Mesenchymal stem cell (in vitro differentiated cells and primary cell): ENCODE results near the gene AANAT.

ENCODE experiments used
- DNase-seq: peaks from one replicate; pipeline ENCODE4 v3.0.0-alpha.2; 2013
- H2AFZ ChIP-seq: one replicate; pipeline ENCODE4 v1.6.1; 2013; ENCODE audit warnings: low read depth, mild to moderate bottlenecking, control low read depth, inconsistent platforms, low read length, moderate library complexity
- H2AK5ac ChIP-seq: 2 replicates; pipeline ENCODE4 v1.6.1; 2013; ENCODE audit warnings: low read length, moderate library complexity, mild to moderate bottlenecking, inconsistent platforms; ENCODE audit not compliant: severe bottlenecking
- H2BK120ac ChIP-seq: one replicate; pipeline ENCODE4 v1.6.1; 2013; ENCODE audit warnings: low read depth, mild to moderate bottlenecking, inconsistent platforms, low read length, moderate library complexity
- H2BK12ac ChIP-seq, 2 experiments: one replicate each; pipeline ENCODE4 v1.6.1; 2013; ENCODE audit warnings: inconsistent platforms in 2 of 2, low read length in 2 of 2, mild to moderate bottlenecking in 2 of 2, moderate library complexity in 2 of 2, control low read depth in 1 of 2
- H2BK15ac ChIP-seq: one replicate; pipeline ENCODE4 v1.6.1; 2013; ENCODE audit warnings: mild to moderate bottlenecking, low read depth, inconsistent platforms; ENCODE audit not compliant: poor library complexity, severe bottlenecking
- H2BK5ac ChIP-seq: 2 replicates; pipeline ENCODE4 v1.6.1; 2013; ENCODE audit warnings: low read depth, mild to moderate bottlenecking, low read length, control low read depth, inconsistent platforms; ENCODE audit not compliant: poor library complexity, severe bottlenecking
- H3K14ac ChIP-seq, 2 experiments: one replicate each; pipeline ENCODE4 v1.6.1; 2013; ENCODE audit warnings: inconsistent platforms in 2 of 2, low read length in 2 of 2, control low read depth in 1 of 2, mild to moderate bottlenecking in 1 of 2, moderate library complexity in 1 of 2
- H3K18ac ChIP-seq, 2 experiments: one replicate each; pipeline ENCODE4 v1.6.1; 2013; ENCODE audit warnings: inconsistent platforms in 2 of 2, low read length in 2 of 2, control low read depth in 1 of 2, low read depth in 1 of 2, mild to moderate bottlenecking in 1 of 2
- H3K23ac ChIP-seq, 2 experiments: one replicate each; pipeline ENCODE4 v1.6.1; 2013; ENCODE audit warnings: inconsistent platforms in 2 of 2, low read length in 2 of 2, mild to moderate bottlenecking in 2 of 2, moderate library complexity in 2 of 2, control low read depth in 1 of 2
- H3K27ac ChIP-seq: 2 replicates; pipeline ENCODE4 v1.5.1; 2013; ENCODE audit warnings: mild to moderate bottlenecking, moderate library complexity, low read length, control low read depth, inconsistent platforms; ENCODE audit not compliant: poor library complexity, severe bottlenecking
- H3K27me3 ChIP-seq, 2 experiments: 2 replicates each; pipeline versions ENCODE4 v1.6.1 to v1.7.0; 2013; ENCODE audit warnings: low read length in 2 of 2, mild to moderate bottlenecking in 2 of 2, moderate library complexity in 2 of 2, control low read depth in 1 of 2, inconsistent platforms in 1 of 2; ENCODE audit not compliant: control insufficient read depth in 1 of 2, insufficient read depth in 1 of 2
- H3K36me3 ChIP-seq, 2 experiments: 2 replicates each; pipeline versions ENCODE4 v1.6.1 to v1.7.0; 2013; ENCODE audit warnings: low read length in 2 of 2, control low read depth in 1 of 2, inconsistent platforms in 1 of 2, low read depth in 1 of 2, mild to moderate bottlenecking in 1 of 2; ENCODE audit not compliant: insufficient read depth in 2 of 2, control insufficient read depth in 1 of 2
- H3K4ac ChIP-seq, 2 experiments: one replicate each; pipeline ENCODE4 v1.6.1; 2013; ENCODE audit warnings: inconsistent platforms in 2 of 2, low read length in 2 of 2, mild to moderate bottlenecking in 2 of 2, moderate library complexity in 2 of 2, control low read depth in 1 of 2, low read depth in 1 of 2
- H3K4me1 ChIP-seq: 2 replicates; pipeline ENCODE4 v1.6.1; 2013; ENCODE audit warnings: low read depth, low read length, control low read depth; ENCODE audit not compliant: control insufficient read depth, insufficient read depth
- H3K4me2 ChIP-seq: 2 replicates; pipeline ENCODE4 v1.6.1; 2013; ENCODE audit warnings: low read length, mild to moderate bottlenecking, inconsistent platforms; ENCODE audit not compliant: poor library complexity, severe bottlenecking
- H3K4me3 ChIP-seq, 2 experiments: 2 replicates each; pipeline versions ENCODE4 v1.5.1 to v1.7.0; 2013; ENCODE audit warnings: low read length in 2 of 2, mild to moderate bottlenecking in 2 of 2, control low read depth in 1 of 2, low read depth in 1 of 2; ENCODE audit not compliant: insufficient read depth in 1 of 2
- H3K79me1 ChIP-seq: replicated peaks from 2 replicates; pipeline ENCODE4 v1.6.1; 2013; ENCODE audit warnings: mild to moderate bottlenecking, control low read depth, low read length, inconsistent platforms; ENCODE audit not compliant: poor library complexity, severe bottlenecking
- H3K9ac ChIP-seq: 2 replicates; pipeline ENCODE4 v1.7.0; 2013; ENCODE audit warnings: mild to moderate bottlenecking, low read length, moderate library complexity
- H3K9me3 ChIP-seq: 2 replicates; pipeline ENCODE4 v1.7.0; 2013; ENCODE audit warnings: mild to moderate bottlenecking, low read length; ENCODE audit not compliant: control insufficient read depth
- H4K8ac ChIP-seq: one replicate; pipeline ENCODE4 v1.6.1; 2013; ENCODE audit warnings: inconsistent platforms, mild to moderate bottlenecking, low read length, moderate library complexity
- H4K91ac ChIP-seq: one replicate; pipeline ENCODE4 v1.6.1; 2013; ENCODE audit warnings: mild to moderate bottlenecking, low read length, inconsistent platforms
- WGBS: methylation state at CpG from one replicate; pipeline ENCODE4 v1.1.7; 2013; ENCODE audit warnings: mixed read lengths; 5-methylcytosine and 5-hydroxymethylcytosine counted together

The AANAT gene

GRCh38 chr17:76422406-76422805 is 45.0 kb upstream of the AANAT start:
- Histone ChIP-seq H3K9ac (no peak overlapping the region), H3K36me3 (peaks cover 4 to 21% of the 10 kb centered on the region in 2 experiments), H3K27ac (no peak overlapping the region), H3K27me3 (no peaks in the 10 kb centered on the region), H3K4me2 (no peak overlapping the region), H3K14ac (no peak overlapping the region), H3K23ac (no peak overlapping the region), H3K4me3 (no peak overlapping the region), H4K8ac (no peak overlapping the region), H4K91ac (no peak overlapping the region), H3K9me3 (no peaks in the 10 kb centered on the region), H3K18ac (no peak overlapping the region), H3K4me1 (peaks cover 7% of the 10 kb centered on the region), H2BK15ac (no peak overlapping the region), H2BK12ac (no peak overlapping the region), H2BK120ac (no peak overlapping the region), H2AK5ac (no peak overlapping the region), H2BK5ac (no peak overlapping the region), H2AFZ (no peak overlapping the region), H3K79me1 (peaks cover 36% of the 10 kb centered on the region), H3K4ac (no peak overlapping the region)
- 96% methylated on average over 8 of the region's 8 CpGs for WGBS
- DNase-seq = no peak

- Histone ChIP-seq H3K4me2 (no peak overlapping the region), H3K27ac (no peak overlapping the region), H2BK120ac (no peak overlapping the region), H3K9ac (no peak overlapping the region), H3K9me3 (no peaks in the 10 kb centered on the region), H3K14ac (no peak overlapping the region), H4K8ac (no peak overlapping the region), H3K18ac (no peak overlapping the region), H2BK15ac (no peak overlapping the region), H3K23ac (no peak overlapping the region), H2AK5ac (no peak overlapping the region), H3K27me3 (no peaks in the 10 kb centered on the region), H2AFZ (no peak overlapping the region), H4K91ac (no peak overlapping the region), H3K4me1 (peaks cover 2% of the 10 kb centered on the region), H2BK12ac (no peak overlapping the region), H3K4me3 (no peak overlapping the region), H3K4ac (no peak overlapping the region), H3K36me3 (peaks cover 4 to 16% of the 10 kb centered on the region in 2 experiments), H2BK5ac (no peak overlapping the region), H3K79me1 (peaks cover 36% of the 10 kb centered on the region)
- no peak for DNase-seq
- 98% methylated on average over 5 of the region's 6 CpGs for WGBS
These were observed 44.5 kb upstream of the AANAT start for GRCh38 chr17:76422860-76423259.

- Histone ChIP-seq H2BK5ac (no peak overlapping the region), H3K18ac (no peak overlapping the region), H2AK5ac (no peak overlapping the region), H3K4me2 (no peak overlapping the region), H4K8ac (no peak overlapping the region), H2BK15ac (no peak overlapping the region), H2BK120ac (no peak overlapping the region), H3K79me1 (peaks cover 35% of the 10 kb centered on the region), H3K27me3 (no peaks in the 10 kb centered on the region), H3K36me3 (peaks cover under 1 to 13% of the 10 kb centered on the region in 2 experiments), H3K9ac (no peak overlapping the region), H3K14ac (no peak overlapping the region), H4K91ac (no peak overlapping the region), H3K4me1 (peaks cover 3% of the 10 kb centered on the region), H3K23ac (no peak overlapping the region), H2BK12ac (no peak overlapping the region), H2AFZ (no peak overlapping the region), H3K27ac (no peak overlapping the region), H3K9me3 (no peaks in the 10 kb centered on the region), H3K4ac (no peak overlapping the region), H3K4me3 (no peak overlapping the region)
- 100% methylated on average over 1 of the region's 3 CpGs for WGBS
- DNase-seq = no peak
These were observed 40.5 kb upstream of the AANAT start for GRCh38 chr17:76426853-76427252.

DNA sequence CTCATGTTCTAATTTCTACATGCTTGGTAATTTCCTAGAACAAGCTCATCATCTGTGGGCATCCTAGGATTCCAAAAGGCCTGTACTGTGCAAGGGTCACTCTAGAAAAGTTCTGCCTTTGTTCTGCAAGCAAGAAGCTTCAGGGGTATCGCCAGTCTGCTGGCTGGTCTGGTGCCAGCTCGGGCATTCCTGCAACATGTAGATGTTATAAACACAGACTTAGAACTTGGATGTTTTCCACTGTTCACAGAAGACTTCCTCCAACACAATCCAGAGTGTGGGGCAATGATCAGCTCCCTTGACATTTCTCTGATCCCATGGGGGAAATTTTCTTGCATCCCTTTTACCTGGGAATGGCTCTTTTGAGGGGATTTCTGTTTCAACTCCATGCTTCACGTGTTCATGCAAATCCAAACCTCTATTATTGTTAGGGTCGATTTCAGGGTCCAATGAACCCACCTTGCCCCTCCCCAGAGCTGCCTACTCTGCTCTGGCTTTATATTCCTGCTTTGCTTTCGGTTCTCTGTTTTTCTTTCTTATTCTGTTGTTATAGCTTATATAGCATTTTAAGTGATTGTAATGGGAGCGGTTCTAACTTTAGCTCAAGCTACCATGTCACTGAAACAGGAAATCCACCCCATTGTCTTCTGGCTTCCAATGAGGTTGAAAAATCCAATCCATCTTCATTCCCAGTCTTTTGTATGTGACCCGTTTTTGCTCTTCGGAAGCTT is 39.7 kb upstream of the AANAT start:
- Histone ChIP-seq H3K4me3 (no peak overlapping the region), H2BK15ac (no peak overlapping the region), H3K9me3 (no peaks in the 10 kb centered on the region), H3K23ac (no peak overlapping the region), H2AFZ (no peak overlapping the region), H3K9ac (no peak overlapping the region), H3K4me1 (peaks cover 3% of the 10 kb centered on the region), H3K79me1 (peaks cover 32% of the 10 kb centered on the region), H3K4me2 (no peak overlapping the region), H2BK5ac (no peak overlapping the region), H3K27ac (no peak overlapping the region), H2BK12ac (no peak overlapping the region), H2BK120ac (no peak overlapping the region), H4K8ac (no peak overlapping the region), H4K91ac (no peak overlapping the region), H3K4ac (no peak overlapping the region), H2AK5ac (no peak overlapping the region), H3K36me3 (peaks cover 0 to 4% of the 10 kb centered on the region in 2 experiments), H3K14ac (no peak overlapping the region), H3K18ac (no peak overlapping the region), H3K27me3 (no peaks in the 10 kb centered on the region)
- DNase-seq = peak; percentile 36
- 96% methylated on average over 7 of the region's 8 CpGs for WGBS
